Thyroid gland (tissue), 4 donors: ENCODE results near the gene C1orf159.

Experiments
- CTCF ChIP-seq, 6 experiments: fragments of 200-600 bp in 3 of 6; fragments of 450-650 bp in 3 of 6; sonication (generic) in 3 of 6; IDR thresholded peaks; one replicate each; pipeline ENCODE4 v1.5.1; 2016 to 2019; ENCODE audit warnings: antibody characterized with exemption in 6 of 6, mild to moderate bottlenecking in 2 of 6, inconsistent platforms in 1 of 6, moderate library complexity in 1 of 6
- POLR2A ChIP-seq, 2 donors: fragments of 450-650 bp; IDR thresholded peaks; one replicate each; pipeline ENCODE4 v1.6.1; 2017; ENCODE audit warnings: antibody characterized with exemption in 2 of 2, mild to moderate bottlenecking in 2 of 2, moderate library complexity in 1 of 2

DNA sequence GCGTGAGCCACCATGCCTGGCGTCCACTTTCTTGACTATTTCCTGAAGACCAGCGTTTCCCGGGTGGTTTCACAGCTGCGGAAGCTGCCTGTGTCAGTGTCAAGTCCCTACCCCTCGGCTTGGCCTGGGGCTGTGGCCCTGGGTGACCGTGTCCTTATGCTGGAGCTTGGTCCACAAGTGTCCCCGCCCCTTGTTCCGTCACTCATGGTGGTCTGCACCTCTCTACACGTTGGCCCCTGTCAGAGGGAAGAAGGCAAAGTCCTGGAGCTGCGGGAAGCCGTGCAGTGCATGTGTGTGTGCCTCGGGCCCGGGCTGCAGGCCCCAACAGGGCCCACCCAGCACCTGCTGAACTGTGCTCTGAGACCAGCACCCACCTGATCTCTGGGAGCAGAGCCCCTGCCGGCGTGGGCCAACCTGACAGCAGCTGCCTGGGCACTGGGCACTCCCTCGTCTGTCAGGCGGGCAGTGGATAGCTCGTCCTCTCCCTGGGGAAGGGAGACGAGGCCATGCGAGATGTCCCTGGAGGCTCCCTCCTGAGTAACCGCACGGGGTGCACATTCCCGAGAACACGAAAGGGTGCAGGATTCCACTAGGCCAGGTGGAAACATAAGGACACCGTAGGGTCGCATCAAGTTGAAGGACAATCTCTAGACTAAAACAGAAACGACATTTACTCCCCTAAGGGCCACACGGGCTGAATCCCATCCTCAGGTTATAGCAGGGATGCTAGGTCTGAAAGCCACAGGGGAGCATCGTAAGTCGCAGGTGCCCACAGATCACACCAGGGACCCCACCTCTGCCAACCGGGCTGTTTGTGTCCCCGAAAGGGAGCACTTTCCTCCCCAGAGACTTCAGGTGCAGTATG is 2.4 kb upstream of the C1orf159 start:
- TF ChIP-seq POLR2A (IDR thresholded peaks at IDR 0.05) (no peak), CTCF (IDR thresholded peaks at IDR 0.05) (no peak)
